Ovary (tissue), 9 donors: ENCODE results near the gene LRRC52. TPM values are rescaled to one million over a fixed set of nuclear protein-coding genes. Genes with fewer than 3 reads are reported as not detected.

Experiments
- DNase-seq, 5 donors: peaks; one replicate each; pipeline ENCODE4 v3.0.0-alpha.2; 2019 to 2020
- H3K27ac ChIP-seq, 2 donors: fragments of 200-600 bp; one replicate each; pipeline versions ENCODE4 v1.5.1 to v1.8.0; 2019 to 2022
- H3K27me3 ChIP-seq: fragments of 200-600 bp; one replicate; pipeline ENCODE4 v1.8.0; 2022
- H3K36me3 ChIP-seq: fragments of 200-600 bp; sonication (generic); one replicate; pipeline ENCODE4 v1.5.1; 2019
- H3K4me1 ChIP-seq: one replicate; pipeline ENCODE4 v1.8.1; 2013; ENCODE audit warnings: mild to moderate bottlenecking, moderate library complexity; ENCODE audit not compliant: insufficient read depth
- H3K4me3 ChIP-seq: fragments of 200-600 bp; sonication (generic); one replicate; pipeline ENCODE4 v1.5.1; 2017
- H3K9me3 ChIP-seq, 2 donors: fragments of 200-600 bp in 1 of 2; sonication (generic) in 1 of 2; one replicate each; pipeline versions ENCODE4 v1.5.1 to v1.8.1; 2013 to 2019; ENCODE audit warnings: mild to moderate bottlenecking in 1 of 2, moderate library complexity in 1 of 2
- EP300 ChIP-seq: sonication (generic); formaldehyde crosslinking; IDR thresholded peaks from one replicate; pipeline ENCODE4 v1.6.1; 2017; ENCODE audit warnings: antibody characterized with exemption
- POLR2A ChIP-seq: fragments of 450-650 bp; IDR thresholded peaks from one replicate; pipeline ENCODE4 v1.6.1; 2017; ENCODE audit warnings: antibody characterized with exemption, mild to moderate bottlenecking, moderate library complexity
- WGBS, 3 donors: extraction: QIAGEN DNeasy Blood & Tissue Kit in 1 of 3; methylation state at CpG; one replicate each; pipeline versions ENCODE4 v1.1.5 to v1.1.7; 2013 to 2017; 5-methylcytosine and 5-hydroxymethylcytosine counted together
- intact Hi-C, 4 donors: fragments of 100-400 bp; cut with DNase I; formaldehyde crosslinking; loops; one replicate each; pipeline versions ENCODE4 v1.11.0 to v1.15.1; 2022 to 2023
- polyA plus RNA-seq, 2 donors: library from polyadenylated mRNA; stranded (reverse); fragments of 200-250 nt in 1 of 2; fragments of 350-450 nt in 1 of 2; fragmentation: Illumina TruSeq in 1 of 2; extraction: RNeasy Lipid Tissue Mini Kit (QIAGEN cat#74804) in 1 of 2; gene quantifications; one replicate each; pipeline ENCODE4 v1.2.3, GENCODE V29; 2013 to 2014
- total RNA-seq, 7 donors: library from RNA; depleted of rRNA in 2 of 7; stranded (reverse); fragments of >200 nt in 2 of 7; fragmentation: NEBNext Ultra II Directional in 3 of 7; extraction: Animal tissue kit (Norgen Biotek cat#: 25700) in 3 of 7; gene quantifications; one replicate each; pipeline versions ENCODE4 v1.1.0 to v1.2.4, GENCODE V29; 2016 to 2023
- TF ChIP-seq, protein P1 (sequence below), 3 donors: fragments of 450-650 bp in 2 of 3; fragments of 200-600 bp in 1 of 3; IDR thresholded peaks; one replicate each; pipeline versions ENCODE4 v1.5.1 to v1.8.0; 2016 to 2022; ENCODE audit warnings: antibody characterized with exemption in 3 of 3, mild to moderate bottlenecking in 1 of 3
- donor health status: DM: no; HTN: no; CAD: no; lungs with moderate emphysema.
- donor health status: DM: no; HTN: no; CAD: no.
- donor health status: Bipolar disorder and iron deficiency.
- donor health status: DM: yes; HTN: yes; CAD: no.
- donor health status: DM: no; HTN: no; CAD: no.
- donor health status: DM: yes; HTN: yes; CAD: no.

The LRRC52 gene
- total and polyA plus RNA-seq, 9 donors: not detected

DNA sequence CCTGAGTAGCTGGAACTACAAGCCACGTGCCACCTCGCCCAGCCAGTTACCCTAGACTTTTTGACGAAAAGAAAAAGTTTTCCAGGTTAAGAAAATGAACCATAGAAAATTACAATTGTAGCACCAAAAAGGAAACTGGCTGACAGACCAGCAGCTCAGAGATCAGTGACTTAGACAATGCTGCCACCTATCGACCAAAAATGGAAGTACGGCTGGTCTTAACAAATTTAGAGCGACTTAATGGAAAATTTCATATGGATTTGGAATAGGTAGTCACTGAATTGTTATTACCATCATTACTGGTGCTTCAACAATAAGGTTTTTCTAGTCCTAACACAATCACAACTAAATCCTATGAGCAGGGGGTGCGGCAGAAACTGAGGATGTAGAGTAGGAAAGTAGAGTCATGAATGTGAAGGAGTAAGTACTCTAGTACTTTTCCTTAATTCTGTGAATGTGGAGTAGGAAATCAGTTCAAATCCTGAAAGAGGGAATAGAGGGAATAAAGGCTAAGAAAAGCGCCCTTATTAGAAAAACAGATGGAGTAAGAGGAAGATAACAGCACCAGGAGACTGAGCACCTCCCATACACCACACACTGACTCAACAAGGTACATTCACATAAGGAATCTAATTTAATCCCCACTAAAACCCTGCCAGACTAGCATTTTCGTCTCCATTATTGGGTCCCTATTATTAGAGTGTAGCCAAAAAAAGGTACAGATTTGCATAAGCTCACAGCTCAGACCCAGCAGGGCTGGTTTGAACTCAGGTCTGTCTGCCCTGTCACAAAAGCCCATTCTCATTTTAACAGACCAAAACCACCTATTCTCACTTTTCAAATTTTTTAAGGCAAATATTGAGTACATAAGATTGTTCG, 49.4 kb downstream of the LRRC52 start:
- Histone ChIP-seq H3K27me3 (no peaks in the 10 kb centered on the region), H3K27ac (no peak overlapping the region), H3K36me3 (no peaks in the 10 kb centered on the region), H3K4me3 (no peak overlapping the region), H3K9me3 (no peaks in the 10 kb centered on the region), H3K4me1 (no peaks in the 10 kb centered on the region)
- peak; percentile 48 to 82 (median 73) for DNase-seq
- 0 to 1% (median 1%) methylated on average over 10 of the region's 10 CpGs for WGBS, 3 donors
- no peak for TF ChIP-seq POLR2A
- TF ChIP-seq, protein P1, sequence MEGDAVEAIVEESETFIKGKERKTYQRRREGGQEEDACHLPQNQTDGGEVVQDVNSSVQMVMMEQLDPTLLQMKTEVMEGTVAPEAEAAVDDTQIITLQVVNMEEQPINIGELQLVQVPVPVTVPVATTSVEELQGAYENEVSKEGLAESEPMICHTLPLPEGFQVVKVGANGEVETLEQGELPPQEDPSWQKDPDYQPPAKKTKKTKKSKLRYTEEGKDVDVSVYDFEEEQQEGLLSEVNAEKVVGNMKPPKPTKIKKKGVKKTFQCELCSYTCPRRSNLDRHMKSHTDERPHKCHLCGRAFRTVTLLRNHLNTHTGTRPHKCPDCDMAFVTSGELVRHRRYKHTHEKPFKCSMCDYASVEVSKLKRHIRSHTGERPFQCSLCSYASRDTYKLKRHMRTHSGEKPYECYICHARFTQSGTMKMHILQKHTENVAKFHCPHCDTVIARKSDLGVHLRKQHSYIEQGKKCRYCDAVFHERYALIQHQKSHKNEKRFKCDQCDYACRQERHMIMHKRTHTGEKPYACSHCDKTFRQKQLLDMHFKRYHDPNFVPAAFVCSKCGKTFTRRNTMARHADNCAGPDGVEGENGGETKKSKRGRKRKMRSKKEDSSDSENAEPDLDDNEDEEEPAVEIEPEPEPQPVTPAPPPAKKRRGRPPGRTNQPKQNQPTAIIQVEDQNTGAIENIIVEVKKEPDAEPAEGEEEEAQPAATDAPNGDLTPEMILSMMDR (IDR thresholded peaks at IDR 0.05): peak; percentile 80 to 94 (median 85)
- intact Hi-C loops: loop anchor here (2.0 to 5.0 kb wide), 2 partner anchors 200 to 201 kb away; no protein-coding TSS in a partner anchor

DNA sequence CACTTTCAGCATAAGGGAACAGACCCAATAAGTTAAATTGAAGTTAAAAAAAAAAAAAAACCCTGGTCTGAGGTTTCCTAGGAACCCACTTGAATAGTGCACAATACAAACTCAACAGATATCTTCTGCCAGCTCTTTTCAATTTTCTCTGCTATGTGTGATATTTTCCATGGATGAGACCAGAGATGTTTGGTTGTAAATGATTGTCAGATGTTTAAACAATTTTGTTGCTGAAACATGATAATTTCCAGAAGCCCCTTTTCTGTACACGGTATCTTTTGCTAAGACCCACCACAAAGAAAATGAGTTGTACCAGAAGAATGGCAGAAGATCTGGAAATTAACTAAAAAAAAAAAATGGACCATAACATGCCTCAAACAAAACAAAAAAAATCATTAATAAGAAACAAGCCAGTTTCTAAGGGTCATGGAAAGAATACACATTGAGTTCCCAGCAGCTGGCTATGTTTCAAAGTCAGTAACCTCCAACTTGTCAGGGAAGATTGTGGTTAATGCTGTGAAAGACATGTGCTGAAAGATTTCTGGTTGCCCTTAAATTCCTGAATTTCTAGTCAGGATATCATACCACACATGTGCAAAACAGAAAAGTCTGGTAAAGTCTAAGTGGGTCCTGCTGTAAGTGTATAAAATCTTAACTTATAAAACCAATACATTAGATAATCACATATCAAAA, 51.6 kb downstream of the LRRC52 start:
- Histone ChIP-seq H3K36me3 (no peaks in the 10 kb centered on the region), H3K27me3 (no peaks in the 10 kb centered on the region), H3K4me3 (no peak overlapping the region), H3K27ac (no peak overlapping the region), H3K9me3 (no peaks in the 10 kb centered on the region), H3K4me1 (no peaks in the 10 kb centered on the region)
- no peak for DNase-seq
- intact Hi-C loops: no loop called here
- TF ChIP-seq, protein P1 (IDR thresholded peaks at IDR 0.05): no peak
- no peak for TF ChIP-seq POLR2A
- TF ChIP-seq EP300: no peak
- 19 to 35% (median 24%) methylated on average over 1 of the region's 1 CpG for WGBS, 3 donors

DNA sequence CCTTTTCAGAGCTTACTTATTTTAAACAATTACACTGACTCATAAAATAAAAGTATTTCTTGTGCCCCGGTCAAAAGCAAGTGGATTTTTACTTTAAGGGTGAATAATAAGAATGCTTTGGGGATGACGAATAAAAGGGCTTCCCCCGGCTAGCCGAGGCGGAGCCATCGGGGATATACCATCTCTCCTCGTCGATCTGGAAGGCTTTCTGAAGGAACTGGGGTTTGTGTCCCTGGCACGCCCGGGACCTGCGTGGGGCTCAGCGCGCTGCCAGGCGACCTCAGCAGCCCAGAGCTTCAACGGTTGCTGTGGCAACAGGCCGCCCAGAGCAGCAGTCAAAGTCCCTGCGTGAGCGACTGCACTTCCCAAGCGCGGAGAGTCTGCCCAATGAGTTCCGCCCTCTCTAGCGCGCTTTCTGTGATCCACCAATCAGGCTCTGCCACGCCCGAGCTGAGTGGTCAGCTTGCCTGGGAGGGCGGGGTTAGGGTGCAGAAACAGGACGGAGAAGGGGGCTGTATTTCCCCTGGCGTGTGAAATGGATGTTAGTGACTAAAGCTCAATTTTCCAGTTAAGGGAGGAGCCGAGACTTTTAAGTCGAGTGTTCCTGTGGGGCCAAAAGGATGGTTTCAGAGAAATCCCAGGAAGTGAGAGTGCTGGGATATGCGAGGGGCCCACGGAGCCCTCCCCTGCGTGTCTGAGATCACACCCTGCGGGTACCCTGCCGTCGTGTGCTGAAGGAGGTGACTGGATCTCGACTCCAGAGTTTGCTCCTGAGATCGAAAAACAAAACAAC, 54.3 kb downstream of the LRRC52 start:
- peak overlapping the region in 1 of 2 donors; percentile 2 for H3K27ac ChIP-seq
- peak; percentile 93 to 96 (median 94) for DNase-seq
- TF ChIP-seq POLR2A (no peak), EP300 (no peak)
- TF ChIP-seq, protein P1 (IDR thresholded peaks at IDR 0.05): no peak
- WGBS, 3 donors: 0 to 1% (median 0%) methylated on average over 38 of the region's 38 CpGs
- H3K4me1 ChIP-seq: no peaks in the 10 kb centered on the region
- no peaks in the 10 kb centered on the region for H3K27me3 ChIP-seq
- intact Hi-C loops: loop anchor here in 1 of 4 donors (2.0 kb wide), 1 partner anchor 35 kb away; no protein-coding TSS in a partner anchor
- peak overlapping the region; percentile 48 for H3K4me3 ChIP-seq
- no peaks in the 10 kb centered on the region for H3K9me3 ChIP-seq
- no peaks in the 10 kb centered on the region for H3K36me3 ChIP-seq

DNA sequence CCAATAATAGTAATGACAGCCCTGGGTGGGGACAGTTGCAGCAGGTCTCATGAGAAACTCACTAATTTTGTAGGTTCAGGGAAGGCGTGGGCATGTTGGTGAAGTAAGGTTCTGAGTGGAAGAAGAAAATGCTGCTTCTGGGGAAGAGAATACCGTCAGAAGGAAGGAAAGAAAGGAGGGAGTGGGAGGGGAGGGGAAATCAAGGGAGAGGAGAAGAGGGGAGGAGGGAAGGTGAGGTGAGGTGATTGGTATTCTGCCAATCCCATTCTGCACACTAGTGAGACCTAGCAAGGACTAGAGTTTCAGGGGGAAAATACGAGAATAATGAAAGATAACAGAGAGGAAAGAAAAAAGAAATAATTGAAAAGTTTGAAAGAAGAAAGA, 54.9 kb downstream of the LRRC52 start:
- TF ChIP-seq EP300: no peak
- TF ChIP-seq, protein P1 (IDR thresholded peaks at IDR 0.05): no peak
- no peak for TF ChIP-seq POLR2A
- intact Hi-C loops: loop anchor here in 1 of 4 donors (2.0 kb wide), 1 partner anchor 34 kb away; no protein-coding TSS in a partner anchor
- Histone ChIP-seq H3K27me3 (no peaks in the 10 kb centered on the region), H3K4me3 (peak overlapping the region; percentile 48), H3K27ac (peak overlapping the region in 1 of 2 donors; percentile 2), H3K4me1 (no peaks in the 10 kb centered on the region), H3K36me3 (no peaks in the 10 kb centered on the region), H3K9me3 (no peaks in the 10 kb centered on the region)
- WGBS, 3 donors: 9 to 19% (median 18%) methylated on average over 3 of the region's 3 CpGs
- DNase-seq: no peak
